ENCODE results near the gene MYO18B. TPM values are rescaled to one million over a fixed set of nuclear protein-coding genes. Genes with fewer than 3 reads are reported as not detected.

The MYO18B gene
- polyA plus RNA-seq, 1 donor (not counting 4 experiments of a cell fraction or from before 2014, with no cell fraction given) = not detected

DNA sequence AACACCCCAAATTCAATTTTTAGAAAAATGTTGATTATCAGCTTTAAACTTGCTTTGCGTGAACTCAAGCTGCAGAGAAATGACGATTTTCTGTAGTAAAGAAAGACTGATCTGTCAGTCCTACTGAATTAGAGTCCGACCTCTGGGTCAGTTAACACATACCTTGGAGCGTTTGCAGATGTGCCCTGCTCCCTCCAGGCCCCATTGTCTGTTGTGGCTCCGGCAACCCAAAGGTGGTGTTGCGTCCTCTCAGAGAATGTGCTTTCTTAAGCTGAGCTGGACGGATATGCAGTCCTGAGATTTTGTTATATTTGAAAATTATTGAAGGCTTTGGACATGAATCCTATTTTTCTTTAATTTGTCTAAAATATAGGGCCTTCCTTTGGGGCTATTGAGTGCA is 31.5 kb upstream of the MYO18B start:
- no peaks in the 10 kb centered on the region for H3K9me3 ChIP-seq (ENCODE audit: control insufficient read depth, low read depth, low read length)
- no peaks in the 10 kb centered on the region for H3K27me3 ChIP-seq (ENCODE audit: control insufficient read depth, extremely low read depth, insufficient read depth, low read length)
- H3K9ac ChIP-seq (ENCODE audit: control insufficient read depth, extremely low read depth, insufficient read depth, low read length) = no peak overlapping the region
- no peak overlapping the region for H3K27ac ChIP-seq (ENCODE audit: control insufficient read depth, insufficient read depth, low read length)
- no peak for TF ChIP-seq EZH2 (IDR thresholded peaks at IDR 0.05; ENCODE audit: low read length)
- TF ChIP-seq, protein P1, sequence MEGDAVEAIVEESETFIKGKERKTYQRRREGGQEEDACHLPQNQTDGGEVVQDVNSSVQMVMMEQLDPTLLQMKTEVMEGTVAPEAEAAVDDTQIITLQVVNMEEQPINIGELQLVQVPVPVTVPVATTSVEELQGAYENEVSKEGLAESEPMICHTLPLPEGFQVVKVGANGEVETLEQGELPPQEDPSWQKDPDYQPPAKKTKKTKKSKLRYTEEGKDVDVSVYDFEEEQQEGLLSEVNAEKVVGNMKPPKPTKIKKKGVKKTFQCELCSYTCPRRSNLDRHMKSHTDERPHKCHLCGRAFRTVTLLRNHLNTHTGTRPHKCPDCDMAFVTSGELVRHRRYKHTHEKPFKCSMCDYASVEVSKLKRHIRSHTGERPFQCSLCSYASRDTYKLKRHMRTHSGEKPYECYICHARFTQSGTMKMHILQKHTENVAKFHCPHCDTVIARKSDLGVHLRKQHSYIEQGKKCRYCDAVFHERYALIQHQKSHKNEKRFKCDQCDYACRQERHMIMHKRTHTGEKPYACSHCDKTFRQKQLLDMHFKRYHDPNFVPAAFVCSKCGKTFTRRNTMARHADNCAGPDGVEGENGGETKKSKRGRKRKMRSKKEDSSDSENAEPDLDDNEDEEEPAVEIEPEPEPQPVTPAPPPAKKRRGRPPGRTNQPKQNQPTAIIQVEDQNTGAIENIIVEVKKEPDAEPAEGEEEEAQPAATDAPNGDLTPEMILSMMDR (optimal IDR thresholded peaks at IDR 0.05 in 1 of 3, IDR thresholded peaks at IDR 0.05 in 1 of 3, conservative IDR thresholded peaks at IDR 0.05 in 1 of 3; ENCODE audit: extremely low read depth in 1 of 3, insufficient read depth in 2 of 3, low read length in 3 of 3) = no peak
- no peak overlapping the region for H3K4me2 ChIP-seq (ENCODE audit: control insufficient read depth, extremely low read depth, insufficient read depth, low read depth, low read length)
- no peaks in the 10 kb centered on the region for H4K20me1 ChIP-seq (ENCODE audit: control insufficient read depth, extremely low read depth, insufficient read depth, low read length)
- no peak overlapping the region for H2AFZ ChIP-seq (ENCODE audit: control insufficient read depth, low read length)
- FAIRE-seq = no peak
- no peak overlapping the region for H3K4me3 ChIP-seq (ENCODE audit: control insufficient read depth in 2 of 3, extremely low read depth in 1 of 3, insufficient read depth in 2 of 3, low read depth in 1 of 3, low read length in 3 of 3)
- H3K79me2 ChIP-seq (ENCODE audit: control insufficient read depth, insufficient read depth, low read length) = no peaks in the 10 kb centered on the region
- H3K9me1 ChIP-seq (ENCODE audit: control insufficient read depth, extremely low read depth, insufficient read depth, low read length) = no peaks in the 10 kb centered on the region
- no peaks in the 10 kb centered on the region for H3K4me1 ChIP-seq (ENCODE audit: control insufficient read depth, extremely low read depth, insufficient read depth, low read length)
- H3K36me3 ChIP-seq (ENCODE audit: control insufficient read depth in 2 of 2, extremely low read depth in 1 of 2, insufficient read depth in 2 of 2, low read length in 2 of 2) = peaks cover 0 to 2% of the 10 kb centered on the region in 2 experiments
- dilution Hi-C loops (cut with MboI; ENCODE audit: extremely low pct_ligation_motif_present, low sequenced_read_pairs) = no loop called here
- DNase-seq (ENCODE audit: low read depth, low spot score) = no peak

DNA sequence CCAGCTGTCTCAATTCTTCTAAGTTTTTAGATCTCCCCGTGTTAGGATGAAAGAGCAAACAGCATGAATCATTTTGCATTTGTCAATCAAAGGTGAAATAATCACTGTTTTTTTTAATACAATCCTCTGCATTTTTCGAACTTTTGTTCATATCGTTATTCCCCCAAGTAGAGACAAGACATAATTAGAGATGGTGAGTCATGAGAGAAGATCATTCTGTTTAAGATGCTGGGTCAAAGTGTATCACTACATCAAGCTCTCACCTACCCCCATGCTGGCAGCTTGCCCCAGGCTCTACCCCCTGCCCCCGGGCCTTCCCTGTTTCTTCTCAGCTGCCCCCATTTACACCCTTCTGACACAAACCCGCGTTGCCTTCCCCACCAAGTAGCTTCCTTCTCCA is 30.5 kb upstream of the MYO18B start:
- DNase-seq (ENCODE audit: low read depth, low spot score) (no peak), FAIRE-seq (no peak)
- dilution Hi-C loops (cut with MboI; ENCODE audit: extremely low pct_ligation_motif_present, low sequenced_read_pairs) = no loop called here
- Histone ChIP-seq H3K4me2 (ENCODE audit: control insufficient read depth, extremely low read depth, insufficient read depth, low read depth, low read length) (no peak overlapping the region), H3K27me3 (ENCODE audit: control insufficient read depth, extremely low read depth, insufficient read depth, low read length) (no peaks in the 10 kb centered on the region), H3K9me3 (ENCODE audit: control insufficient read depth, low read depth, low read length) (no peaks in the 10 kb centered on the region), H3K9ac (ENCODE audit: control insufficient read depth, extremely low read depth, insufficient read depth, low read length) (no peak overlapping the region), H3K9me1 (ENCODE audit: control insufficient read depth, extremely low read depth, insufficient read depth, low read length) (no peaks in the 10 kb centered on the region), H4K20me1 (ENCODE audit: control insufficient read depth, extremely low read depth, insufficient read depth, low read length) (no peaks in the 10 kb centered on the region), H2AFZ (ENCODE audit: control insufficient read depth, low read length) (no peak overlapping the region), H3K4me3 (ENCODE audit: control insufficient read depth in 2 of 3, extremely low read depth in 1 of 3, insufficient read depth in 2 of 3, low read depth in 1 of 3, low read length in 3 of 3) (no peak overlapping the region), H3K4me1 (ENCODE audit: control insufficient read depth, extremely low read depth, insufficient read depth, low read length) (no peaks in the 10 kb centered on the region), H3K36me3 (ENCODE audit: control insufficient read depth in 2 of 2, extremely low read depth in 1 of 2, insufficient read depth in 2 of 2, low read length in 2 of 2) (peaks cover 0 to 2% of the 10 kb centered on the region in 2 experiments), H3K27ac (ENCODE audit: control insufficient read depth, insufficient read depth, low read length) (no peak overlapping the region), H3K79me2 (ENCODE audit: control insufficient read depth, insufficient read depth, low read length) (no peaks in the 10 kb centered on the region)
- TF ChIP-seq EZH2 (IDR thresholded peaks at IDR 0.05; ENCODE audit: low read length) = no peak
- TF ChIP-seq, protein P1 (optimal IDR thresholded peaks at IDR 0.05 in 1 of 3, IDR thresholded peaks at IDR 0.05 in 1 of 3, conservative IDR thresholded peaks at IDR 0.05 in 1 of 3; ENCODE audit: extremely low read depth in 1 of 3, insufficient read depth in 2 of 3, low read length in 3 of 3) = no peak

All from keratinocyte (primary cell).